Measurements from ENCODE around the gene TGM1.

TGM1 gene

DNA sequence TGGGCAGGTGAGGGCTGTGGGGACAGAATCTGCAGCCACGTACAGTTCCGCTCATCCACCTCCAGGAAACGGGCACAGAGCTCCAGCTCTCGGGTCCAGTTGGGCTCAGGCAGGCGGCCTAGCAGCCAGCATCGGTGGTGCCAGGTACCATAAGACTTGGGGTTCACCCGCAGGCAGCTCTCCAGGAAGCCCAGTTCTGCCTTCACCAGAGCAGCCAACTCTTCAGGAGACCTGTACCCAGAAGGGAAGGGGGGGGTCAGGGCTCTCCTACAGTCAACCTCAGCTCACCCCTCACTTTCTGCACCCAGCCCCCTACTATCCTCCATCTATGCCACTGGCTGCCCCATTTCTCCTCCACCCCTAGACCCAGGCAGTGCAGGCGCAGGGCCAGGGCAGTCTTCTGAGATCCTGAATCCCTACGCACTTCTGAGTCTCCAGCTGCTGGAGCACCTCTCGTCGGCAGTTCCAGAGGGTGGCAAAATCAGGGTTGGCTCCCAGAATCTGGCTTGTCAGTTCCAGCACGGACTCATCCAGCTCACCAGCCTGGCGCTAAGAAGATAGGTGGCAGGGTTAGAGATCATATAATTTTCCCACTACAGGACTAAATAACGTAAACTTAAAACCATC lies 7.0 kb upstream of the TGM1 start:
- DNase-seq: no peak

DNA sequence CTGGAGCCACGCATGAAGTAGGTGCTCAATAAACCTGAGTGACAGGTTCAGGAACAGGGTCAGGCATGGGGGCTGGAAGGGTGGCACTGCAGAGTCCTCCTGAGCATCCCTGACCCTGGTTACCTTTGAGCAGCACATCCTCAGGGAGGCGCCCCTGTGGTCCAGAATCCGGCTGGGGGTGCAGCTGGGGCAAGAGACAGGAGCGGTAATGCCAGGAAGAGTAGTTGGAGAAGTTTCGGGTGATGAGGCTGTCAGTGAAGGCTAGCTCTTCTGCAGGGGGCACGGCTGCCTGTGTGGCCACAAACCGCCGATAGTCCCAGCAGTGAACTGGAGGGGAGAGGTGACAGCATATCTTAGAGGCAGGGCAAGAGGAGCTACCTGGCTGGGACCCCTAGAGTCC lies 6.4 kb upstream of the TGM1 start:
- no peak for DNase-seq

DNA sequence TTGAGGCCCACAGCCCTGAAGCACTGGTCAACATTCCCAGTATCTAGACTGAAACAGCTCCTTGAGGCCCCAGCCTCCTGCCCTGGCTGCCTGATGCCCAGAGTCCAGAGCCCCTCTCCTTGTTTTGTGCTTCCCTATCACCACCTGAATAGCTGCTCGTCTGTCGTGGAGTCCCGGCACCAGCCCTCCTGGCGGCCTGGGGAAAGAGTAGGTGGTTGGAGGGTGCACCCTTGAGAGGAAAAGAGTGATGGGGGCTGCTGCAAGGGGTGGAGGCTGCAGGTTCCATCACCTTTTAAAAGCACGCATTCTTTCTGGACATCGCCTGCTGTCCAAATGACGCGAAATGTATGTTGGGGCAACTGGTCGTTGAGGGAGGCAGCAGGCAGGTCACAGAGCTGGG lies 5.2 kb upstream of the TGM1 start:
- DNase-seq: no peak

DNA sequence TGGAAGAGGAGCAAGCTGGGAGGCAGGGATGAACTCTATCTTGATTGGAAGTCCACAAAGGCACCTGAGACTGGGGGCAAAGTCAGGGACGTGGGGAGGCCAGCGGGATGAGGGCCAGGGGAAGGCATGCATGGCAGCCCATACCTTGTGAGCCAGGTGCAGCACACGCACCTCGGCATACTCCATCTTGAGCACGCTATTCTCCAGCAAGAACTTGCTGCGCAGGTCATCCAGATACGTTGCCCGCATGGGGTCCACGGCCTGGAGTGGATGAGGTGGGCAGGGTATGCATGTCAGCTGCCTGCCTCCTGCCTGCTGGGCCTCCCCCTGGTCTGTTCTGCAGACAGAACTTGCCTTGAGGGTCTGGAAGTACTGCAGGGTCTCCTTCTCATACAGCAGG lies 4.5 kb upstream of the TGM1 start:
- no peak for DNase-seq

DNA sequence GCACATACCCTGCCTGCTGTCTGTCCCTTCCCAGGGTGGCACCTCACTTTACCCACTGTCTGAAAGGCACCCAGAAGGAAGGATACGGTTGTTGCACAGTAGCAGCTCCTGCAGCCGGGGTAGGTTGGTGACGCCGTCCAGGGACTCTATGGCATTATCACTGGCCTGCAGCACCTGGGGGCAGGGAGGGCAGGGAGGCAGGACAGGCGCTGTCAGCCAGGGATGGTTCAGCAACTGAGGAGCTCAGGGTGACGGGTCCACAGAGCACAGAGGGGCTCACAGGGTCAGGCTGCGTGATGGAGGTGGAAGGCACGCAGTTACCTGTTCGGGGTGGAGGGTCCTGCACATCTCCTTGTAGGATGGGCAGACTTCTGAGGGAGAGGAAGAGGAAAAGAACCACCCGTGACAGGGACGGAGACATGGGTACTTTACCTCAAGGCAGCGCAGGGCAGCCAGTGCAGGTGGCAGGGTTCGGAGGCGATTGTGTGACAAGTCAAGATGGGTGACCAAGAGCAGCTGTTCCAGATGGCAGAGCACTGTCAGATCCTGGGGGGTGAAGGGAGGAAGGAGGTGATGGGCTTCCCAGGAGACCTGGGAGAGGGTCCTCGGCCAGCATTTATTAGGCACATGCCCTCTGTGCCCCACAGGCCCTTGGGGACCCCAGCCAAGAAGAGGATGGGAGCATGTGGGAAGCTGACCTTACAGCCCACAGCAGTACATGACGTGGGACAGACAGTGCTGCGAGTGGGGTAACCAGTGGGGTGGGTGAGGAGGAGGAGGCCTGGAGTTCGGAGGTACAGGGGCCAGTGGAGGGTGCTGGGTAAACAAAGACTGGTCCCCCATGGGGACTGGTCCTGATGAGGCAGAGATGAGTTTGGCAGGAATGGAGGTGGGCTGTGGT lies 3.6 kb upstream of the TGM1 start:
- no peak for DNase-seq

DNA sequence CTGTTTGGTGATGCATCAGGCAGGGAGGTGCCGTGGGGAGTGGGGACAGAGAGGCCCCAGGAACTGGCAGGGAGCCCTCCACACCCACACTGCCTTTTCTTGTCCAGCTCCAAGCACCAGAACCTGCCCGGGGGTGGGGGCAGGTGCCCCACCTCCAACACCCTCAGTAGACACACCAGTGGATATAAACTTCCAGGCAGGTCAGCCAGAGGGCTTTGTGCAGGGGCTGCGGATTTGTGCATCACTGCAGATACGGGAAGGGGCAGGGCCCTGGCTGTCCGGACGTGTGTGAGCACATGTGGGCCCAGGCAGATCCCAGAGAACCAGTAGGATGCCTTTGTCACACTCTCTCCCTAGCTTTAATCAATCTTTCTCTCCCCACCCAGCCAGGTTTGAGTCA lies 1.3 kb upstream of the TGM1 start:
- DNase-seq: no peak

DNA sequence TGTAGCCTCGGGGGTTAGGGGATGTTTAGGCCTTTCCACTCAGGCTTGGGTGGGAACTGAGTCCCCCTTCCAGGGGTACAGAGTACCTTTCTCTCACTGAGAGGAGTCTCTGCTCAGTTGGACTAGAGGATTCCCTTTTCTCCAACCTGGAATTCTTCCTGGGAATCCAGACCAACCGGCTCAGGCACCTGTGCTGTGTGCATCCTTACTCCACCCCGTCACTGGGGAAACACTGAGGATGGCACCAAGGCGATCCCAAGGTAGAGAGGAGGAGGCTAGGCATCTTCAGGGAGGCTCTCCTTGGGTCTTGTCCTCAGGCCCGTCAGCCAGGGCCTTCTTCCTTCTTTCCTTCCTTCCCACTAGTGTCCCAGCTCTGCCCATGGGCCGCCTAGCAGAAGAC lies 871 bp upstream of the TGM1 start:
- DNase-seq: no peak

DNA sequence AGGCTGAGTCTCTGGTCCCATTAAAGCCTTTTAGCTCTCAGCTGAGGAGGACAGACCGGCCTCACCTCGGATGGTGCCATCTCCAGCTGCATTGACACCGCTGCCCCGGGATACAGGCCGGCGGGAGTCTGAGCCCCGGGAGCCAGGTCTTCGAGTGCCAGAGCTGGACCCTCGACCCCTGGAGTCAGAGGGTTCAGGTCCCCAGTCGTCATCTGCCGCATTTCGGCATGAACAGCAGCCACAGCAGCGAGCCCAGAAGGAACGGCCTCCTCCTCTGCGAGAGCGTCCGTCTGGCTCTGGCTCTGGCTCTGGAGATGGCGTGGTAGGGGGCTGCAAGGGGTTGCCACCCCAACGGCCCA lies 1.0 kb downstream of the TGM1 start:
- DNase-seq: no peak

DNA sequence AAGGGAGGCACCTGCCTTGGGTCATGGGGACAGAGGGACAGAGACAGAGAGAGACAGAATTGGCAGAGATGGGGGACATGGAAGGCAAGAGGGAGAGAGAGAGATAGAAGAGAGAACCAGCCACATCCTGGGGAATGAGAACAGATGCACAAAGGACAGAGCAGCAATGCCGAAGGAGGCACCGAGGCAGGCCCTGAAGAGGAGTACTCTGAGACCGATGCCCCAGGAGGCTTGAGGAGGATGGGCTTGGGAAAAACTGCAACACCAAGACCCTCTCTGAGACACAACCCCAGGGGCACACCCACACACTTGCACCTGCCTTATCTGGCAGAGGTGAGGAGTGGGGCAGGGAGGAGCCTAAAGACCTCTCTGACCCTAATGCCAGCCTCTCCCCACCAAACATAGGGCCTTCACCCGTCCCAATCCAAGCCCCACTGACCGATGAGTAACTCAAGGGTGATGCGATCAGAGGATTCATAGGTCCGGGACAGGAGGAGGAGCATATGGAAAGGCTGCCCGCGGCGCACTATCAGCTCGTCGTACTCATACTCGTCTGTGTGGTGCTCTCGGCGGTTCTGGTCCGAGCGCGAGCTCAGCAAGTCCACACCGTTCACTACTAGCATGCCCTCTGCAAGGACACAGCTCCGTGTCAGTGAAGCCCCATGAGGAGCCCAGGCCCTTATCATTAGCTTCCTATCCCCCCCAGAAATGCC lies 1.6 kb downstream of the TGM1 start:
- DNase-seq: no peak

DNA sequence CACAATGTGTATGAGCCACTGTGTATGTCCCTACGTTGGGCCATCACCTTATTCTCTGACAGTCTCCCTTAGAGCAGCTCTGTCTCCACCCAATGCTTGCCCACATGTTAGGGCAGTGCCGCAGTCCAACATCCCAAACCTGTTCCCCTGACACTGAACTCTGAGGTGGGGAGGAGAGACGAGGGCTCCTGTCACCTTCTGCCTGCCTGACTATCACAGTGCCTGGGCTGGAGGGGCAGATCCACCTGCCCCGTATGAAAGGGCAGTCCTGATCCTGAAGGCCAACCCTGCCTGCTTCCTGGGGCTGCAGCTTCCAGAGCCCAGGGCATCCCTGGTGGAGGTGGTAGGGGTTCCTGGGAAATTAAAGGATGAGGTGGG lies 2.2 kb downstream of the TGM1 start:
- no peak for DNase-seq

DNA sequence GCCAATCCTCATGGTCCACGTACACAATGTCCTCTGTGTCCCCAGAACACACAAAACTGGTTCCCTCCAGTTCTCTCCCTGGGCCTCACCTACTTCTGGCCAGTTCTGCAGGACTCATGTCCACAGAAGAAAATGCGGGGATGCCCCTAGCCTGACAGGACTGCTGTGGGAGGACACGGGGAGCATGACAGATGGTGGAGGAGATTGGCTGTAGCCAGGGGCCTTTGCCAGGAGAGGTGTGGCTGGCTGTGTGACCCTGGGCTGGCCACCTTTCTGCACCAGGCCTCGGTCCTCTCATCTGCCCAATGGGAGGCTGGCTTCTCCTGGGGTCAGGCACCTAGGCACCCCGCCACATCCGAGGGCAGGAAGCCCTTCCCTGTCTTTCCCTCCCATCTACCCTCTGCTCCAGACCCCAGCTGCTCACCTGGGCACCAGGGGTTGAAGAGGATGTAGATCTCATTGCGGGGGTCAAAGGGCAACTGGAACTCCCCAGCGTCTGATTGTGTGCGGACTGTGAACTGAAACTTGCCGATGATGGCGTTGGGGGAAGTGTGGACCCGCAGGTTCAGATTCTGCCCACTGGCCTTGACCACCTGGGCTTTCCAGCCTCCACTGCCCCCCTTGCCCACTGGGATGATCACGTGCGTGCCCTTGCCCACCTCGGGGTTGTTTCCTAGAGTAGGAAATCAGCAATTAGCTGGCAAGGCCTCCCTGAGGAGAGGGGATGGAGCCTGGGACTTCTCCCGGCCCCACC lies 2.8 kb downstream of the TGM1 start:
- no peak for DNase-seq

DNA sequence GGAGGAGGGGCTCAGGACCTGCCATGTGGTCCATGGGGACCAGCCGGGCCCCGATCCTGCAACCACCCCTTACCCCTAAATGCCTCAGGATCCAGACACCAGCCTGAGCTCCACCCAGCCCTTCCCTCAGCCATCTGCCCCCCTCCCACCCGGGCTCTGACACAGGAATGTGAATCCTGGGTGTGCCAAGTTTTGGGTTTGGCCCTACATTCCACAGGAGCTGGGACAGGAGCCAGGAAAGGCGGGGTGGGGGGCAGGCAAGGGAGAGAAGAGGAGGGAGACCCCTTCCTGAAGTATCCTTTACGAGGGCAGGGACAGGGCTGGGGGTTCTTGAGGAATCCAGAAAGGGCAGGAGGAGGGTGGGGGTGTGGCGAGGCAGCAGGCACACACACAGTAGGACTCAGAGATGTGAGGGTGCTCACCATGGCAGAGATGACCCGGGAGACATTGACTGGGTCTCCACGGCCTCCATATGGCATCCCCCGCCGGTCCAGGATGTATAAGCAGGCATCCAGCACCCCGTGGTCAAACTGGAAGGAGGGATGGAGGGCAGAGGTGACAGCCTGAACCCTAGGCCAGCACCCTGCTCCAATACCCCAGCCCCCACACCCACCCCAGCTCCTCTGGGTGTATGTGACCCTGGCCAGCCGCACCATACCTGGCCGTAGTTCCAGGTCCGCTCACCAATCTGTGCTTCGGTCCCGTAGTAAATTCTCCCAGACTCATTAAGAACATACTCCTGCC lies 3.5 kb downstream of the TGM1 start:
- DNase-seq: no peak

DNA sequence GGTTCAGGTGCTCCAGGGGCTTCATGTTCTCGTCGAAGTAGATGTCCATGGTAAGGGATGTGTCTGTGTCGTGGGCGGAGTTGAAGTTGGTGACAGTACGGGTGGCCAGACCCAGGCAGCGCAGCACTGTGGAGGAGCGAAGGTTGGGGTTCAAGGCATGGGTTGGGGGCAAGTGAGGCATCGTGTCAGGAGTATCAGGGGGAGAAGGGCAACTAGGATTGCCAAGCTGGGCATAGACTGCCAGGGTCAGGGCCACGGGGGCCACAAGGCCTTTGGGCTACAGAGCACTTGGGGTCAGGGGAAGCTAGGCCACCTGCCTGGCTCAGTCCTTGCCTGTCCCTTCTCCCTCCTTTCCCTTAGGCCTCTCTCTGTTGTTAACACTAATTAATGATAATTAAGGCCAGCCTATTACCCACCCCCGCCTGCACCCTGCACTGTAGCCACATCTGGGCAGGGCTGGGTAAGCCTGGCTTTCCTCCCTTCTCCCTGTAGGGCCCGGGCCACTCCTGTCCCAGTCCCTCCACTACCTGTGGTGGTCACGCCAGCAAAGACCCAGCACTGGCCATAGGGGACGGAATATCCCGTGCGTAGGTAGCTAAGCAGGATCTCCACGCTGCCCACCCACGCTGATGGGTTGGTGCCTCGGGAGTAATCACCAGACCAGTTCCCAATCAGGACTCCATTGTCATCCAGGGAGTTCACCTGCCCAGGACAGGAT lies 4.3 kb downstream of the TGM1 start:
- DNase-seq: no peak

DNA sequence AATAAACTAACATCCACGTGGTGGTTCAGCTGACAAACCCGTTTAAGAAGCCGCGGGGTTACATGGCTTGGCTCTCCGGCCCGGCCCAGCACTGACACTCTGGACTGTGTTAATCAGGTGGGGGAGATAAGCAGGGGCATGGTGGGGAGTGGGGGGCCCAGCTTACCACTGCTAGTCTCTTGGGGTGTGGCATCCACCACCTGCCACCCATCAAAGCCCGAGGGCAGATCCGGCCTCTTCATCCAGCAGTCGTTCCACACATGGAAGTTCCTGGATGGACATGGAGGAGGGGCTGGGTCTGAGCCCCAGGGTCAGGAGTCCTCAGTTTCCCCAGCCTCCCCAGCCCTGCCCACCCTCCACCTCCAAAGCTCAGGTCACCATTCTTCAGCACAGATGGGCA lies 4.9 kb downstream of the TGM1 start:
- no peak for DNase-seq

DNA sequence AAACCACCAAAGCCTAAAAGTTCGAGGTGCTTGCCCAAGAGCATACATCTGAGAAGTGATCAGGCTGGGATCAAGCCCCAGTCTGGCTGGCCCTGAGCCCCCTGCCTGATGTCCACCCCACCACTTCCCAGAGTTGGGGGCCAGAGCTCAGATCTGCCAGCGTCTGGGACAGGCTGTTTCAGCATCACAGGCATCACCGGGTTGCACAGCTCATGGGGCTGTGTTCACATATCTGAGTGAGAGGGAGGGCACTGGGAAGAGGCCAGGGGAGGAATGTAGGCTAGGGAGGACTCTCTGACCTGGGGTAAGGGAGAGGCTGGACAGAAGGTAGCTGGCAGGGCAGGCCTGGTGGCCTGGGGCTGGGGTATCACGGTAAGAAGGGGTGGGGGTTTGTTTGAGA lies 6.0 kb downstream of the TGM1 start:
- no peak for DNase-seq

DNA sequence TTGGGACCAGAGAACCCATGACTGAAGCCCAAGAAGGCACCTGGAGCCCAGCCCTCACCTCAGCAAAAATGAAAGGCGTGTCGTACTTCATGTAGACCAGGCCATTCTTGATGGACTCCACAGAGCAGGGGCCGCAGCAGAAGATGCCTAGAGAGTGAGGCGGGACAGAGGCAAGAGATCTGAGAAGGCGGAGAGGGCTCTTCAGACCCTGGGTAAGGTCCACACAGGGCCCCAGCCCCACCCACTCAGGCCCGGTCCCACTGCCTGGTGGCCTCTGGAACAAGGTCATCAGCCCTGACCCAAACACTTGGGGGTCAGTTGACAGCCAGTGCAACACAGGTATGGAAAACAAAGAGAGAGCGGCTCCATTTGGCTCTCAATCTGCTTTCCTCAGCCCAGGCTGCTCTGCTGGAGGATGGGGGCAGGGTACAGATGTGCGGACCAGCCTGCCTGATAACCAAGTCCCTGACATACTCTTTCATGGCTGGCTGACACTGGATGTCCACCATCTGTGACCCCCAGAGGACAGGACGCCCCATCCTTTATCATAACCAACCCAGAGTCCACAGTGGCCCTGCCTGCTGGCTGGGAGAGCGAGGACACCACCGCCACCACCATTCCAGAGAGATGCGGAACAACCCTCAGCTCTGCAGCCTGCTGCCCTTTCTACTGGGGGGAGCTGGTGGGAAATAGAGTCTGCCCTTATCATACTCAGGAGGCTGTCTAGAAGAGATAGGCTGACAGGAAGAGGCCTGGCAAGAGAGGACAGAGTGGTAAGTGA lies 6.9 kb downstream of the TGM1 start:
- no peak for DNase-seq

DNA sequence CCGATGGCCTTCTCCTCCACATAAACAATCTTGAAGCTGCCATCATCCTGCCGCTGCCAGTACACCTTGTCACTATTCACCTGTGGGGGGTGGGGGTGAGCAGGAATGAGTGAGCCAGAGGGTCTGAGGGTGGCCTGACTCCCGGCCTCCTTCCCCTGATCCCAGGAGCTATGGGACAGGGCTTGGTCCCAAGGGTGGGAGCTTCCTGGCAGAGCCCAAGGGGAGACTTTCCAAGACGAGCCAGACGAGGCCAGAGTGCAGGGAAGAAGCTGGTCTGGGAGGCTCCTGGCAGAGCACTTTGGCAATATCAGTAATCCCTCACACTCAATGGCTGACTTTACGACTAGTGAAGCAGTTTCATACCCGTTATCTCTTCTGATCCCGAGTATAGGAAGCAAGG lies 7.5 kb downstream of the TGM1 start:
- no peak for DNase-seq

DNA sequence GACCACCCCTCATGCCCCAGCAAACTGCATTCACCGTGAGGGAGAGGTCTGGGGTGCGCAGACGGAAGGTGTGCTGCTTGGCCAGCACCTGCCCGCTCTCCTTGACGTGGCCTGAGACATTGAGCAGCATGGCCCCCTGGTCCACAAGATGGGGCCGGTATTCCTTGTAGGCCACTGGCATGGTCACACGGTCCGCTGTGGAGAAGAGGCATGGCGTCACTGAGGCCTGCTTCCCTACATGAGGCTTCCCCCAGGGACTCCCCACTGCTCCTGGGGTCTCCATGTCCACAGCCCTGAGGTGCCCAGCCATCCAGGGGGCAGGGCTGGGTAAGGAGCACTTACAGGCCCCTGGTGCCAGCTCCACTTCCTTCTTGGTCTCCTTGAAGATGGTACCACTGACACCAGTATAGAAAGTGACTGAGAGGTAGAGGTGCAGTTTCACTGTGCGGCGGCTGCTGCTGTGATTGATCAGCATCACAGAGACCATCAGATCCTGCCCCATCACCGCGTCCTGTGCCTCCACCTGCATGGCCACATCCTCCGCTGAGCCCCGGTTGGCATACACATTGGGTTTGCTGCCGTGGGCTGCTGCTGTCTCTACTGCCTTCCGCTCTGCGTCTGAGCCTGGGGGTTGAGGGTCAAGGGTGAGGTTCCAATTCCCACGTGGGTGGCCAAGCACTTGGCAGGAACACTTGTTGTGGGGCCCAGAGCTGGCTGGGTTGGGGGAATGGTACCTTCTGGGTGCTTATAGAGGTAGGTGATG lies 8.2 kb downstream of the TGM1 start:
- no peak for DNase-seq

DNA sequence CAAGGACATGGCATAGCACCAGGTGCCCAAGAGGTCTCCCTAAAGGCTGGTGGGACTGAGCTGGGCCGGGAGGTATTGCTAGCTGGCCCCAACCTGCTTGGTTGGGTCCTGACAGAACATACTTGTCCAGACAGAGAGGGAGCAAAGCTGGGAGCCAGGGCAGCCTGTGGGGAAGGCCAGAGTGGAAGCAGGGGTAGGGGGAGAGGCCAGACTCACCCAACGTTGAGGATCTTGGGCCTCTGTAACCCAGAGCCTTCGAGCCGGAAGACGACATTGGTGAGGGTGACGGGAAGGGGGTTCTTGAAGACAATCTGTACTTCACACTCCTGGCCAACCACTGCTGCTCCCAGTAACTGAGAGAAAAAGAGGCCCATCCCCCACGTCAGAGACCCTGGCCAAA lies 9.0 kb downstream of the TGM1 start:
- no peak for DNase-seq
